Superior temporal gyrus (tissue), 1 donor: ENCODE results near the gene SNTA1.
A peak's percentile ranks its signal among the peaks of the same experiment; 100 is the strongest.
"Not testable (repeated sequence)": the region's sequence is repeated elsewhere in the genome, so short reads cannot be mapped to it uniquely, and the experiment has no call there.

Experiments used
- DNase-seq: peaks from one replicate; pipeline ENCODE4 v3.0.0-alpha.2; 2016; ENCODE audit errors: extremely low spot score

The SNTA1 gene

GRCh38 chr20:33465481-33466302 lies 22.1 kb upstream of the SNTA1 start:
- peak; percentile 88 for DNase-seq

DNA sequence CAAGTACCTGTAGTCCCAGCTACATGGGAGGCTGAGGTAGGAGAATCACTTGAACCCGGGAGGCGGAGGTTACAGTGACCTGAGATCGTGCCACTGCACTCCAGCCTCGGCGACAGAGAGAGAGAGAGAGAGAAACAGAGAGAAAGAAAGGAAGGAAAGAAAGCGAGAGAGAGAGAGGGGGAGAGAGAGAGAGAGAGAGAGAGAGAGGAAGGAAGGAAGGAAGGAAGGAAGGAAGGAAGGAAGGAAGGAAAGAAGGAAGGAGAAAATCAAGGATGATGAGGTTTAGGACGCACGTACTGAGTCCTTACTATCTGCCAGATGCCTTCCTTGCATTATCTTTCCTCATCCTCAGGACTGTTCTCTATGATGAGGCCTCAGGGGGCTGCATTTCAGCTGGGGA lies 21.2 kb upstream of the SNTA1 start:
- DNase-seq: not testable (repeated sequence)

DNA sequence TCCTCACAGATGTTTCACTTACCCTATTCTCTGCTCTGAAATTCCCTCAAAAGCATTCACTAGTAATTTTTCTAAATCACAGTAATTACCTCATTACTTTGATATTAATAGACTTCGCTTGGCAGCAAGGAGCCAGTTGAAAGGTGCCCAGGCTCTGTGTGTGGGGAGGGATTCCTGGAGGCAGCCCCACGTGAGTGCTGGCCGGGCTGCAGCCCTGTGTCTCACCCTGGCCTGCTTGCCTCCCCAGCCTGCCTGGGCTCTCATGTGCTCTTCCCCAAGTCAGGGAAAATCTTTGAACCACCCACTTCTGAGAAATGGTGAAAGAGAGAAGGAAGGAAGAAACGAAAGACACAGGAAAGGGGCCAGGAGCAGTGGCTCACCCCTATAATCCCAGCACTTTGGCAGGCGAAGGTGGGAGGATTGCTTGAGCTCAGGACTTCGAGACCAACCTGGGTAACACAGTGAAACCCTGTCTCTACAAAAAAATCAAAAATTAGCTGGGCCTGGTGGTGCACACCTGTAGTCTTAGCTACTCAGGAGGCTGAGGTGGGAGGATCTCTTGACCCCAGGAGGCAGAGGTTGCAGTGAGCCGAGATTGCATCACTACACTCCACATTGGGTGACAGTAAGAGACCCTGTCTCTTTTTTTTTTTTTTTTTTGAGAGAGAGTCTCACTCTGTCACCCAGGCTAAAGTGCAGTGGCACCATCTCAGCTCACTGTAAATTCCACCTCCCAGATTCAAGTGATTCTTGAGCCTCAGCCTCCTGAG lies 20.0 kb upstream of the SNTA1 start:
- no peak for DNase-seq

DNA sequence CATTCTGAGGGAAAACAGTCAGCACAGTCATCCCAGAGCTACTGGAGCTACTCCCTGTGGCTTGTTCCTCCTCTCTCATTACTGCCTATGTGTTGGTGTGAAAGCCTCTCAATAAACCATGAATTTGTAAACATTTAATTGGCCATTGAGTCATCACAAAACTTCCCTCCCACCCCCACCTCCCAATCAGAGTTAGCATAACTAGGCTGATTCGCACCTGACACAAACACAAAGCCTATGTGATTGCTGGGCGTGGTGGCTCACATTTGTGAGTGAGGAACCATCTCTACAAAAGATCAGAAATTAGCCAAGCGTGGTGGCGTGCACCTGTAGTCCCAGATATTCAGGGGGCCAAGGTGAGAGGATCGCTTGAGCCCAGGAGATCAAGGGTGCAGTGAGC lies 17.1 kb upstream of the SNTA1 start:
- DNase-seq: no peak

DNA sequence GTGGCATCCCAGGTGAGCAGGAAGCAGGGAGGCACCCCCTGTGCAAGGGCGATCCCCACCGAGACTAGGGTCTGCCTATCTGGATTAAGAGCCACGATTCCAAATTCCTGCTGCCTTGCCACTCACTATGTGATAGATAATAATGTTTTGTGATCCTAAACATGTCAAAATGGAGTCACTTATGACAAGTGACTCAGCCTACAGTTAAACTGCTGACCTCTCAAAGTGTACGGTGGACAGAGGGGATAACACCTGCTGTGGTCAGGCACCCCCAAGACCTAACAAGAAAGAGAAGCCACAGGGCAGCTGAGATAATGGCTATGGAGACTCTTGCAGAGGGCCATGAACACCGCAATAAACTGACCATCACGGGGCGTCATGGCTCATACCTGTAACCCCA lies 16.0 kb upstream of the SNTA1 start:
- no peak for DNase-seq

DNA sequence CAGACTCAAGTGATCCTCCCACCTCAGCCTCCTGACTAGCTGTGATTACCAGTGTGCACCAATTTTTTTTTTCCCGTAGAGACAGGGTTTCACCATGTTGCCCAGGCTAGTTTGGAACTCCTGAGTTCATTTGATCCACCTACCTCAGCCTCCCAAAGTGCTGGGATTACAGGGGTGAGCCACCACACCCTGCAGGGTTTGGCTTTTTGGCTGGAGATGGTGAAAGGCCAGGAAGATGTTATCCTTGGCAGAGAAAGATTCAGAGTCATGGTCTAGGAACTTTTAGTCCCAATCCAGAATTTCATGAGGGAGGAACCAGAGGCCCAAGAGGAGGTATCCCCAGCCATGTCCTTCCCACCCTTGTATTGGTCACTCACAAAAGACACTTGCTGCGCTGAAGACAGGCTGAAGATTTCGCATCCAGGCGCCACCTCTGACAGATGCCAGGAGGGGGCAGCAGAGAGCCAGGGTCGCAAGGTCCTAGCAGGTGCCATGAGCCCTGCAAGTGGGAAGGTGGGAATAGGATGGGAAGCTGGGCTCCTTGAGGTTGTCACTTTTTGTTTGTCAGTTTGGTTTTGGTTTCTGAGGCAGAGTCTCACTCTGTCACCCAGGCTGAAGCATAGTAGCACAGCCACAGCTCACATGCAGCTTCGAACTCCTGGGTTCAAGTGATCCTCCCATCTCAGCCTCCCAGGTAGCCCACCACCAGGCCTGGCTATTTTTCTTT lies 13.5 kb upstream of the SNTA1 start:
- DNase-seq: peak; percentile 91

DNA sequence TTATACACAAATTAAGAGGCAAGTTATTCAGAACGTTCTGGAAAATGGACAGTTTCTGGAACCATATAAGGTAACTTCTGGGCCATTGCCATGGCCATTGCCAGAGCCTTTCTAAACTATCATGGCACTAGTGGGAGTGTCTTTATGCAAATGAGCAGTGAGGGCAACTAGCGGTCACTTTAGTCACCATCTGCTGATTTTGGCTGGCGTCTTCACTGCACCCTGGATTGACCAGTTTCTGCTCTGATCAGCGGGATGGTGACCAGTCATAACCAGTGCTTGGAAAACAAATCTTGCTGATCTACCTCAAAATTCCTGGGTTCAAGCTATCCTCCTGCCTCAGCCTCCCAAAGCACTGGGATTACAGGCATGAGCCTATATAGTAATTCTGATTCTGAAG lies 7.3 kb upstream of the SNTA1 start:
- no peak for DNase-seq

- DNase-seq: no peak
Observed at GRCh38 chr20:33445881-33446625, 2.5 kb upstream of the SNTA1 start.

DNA sequence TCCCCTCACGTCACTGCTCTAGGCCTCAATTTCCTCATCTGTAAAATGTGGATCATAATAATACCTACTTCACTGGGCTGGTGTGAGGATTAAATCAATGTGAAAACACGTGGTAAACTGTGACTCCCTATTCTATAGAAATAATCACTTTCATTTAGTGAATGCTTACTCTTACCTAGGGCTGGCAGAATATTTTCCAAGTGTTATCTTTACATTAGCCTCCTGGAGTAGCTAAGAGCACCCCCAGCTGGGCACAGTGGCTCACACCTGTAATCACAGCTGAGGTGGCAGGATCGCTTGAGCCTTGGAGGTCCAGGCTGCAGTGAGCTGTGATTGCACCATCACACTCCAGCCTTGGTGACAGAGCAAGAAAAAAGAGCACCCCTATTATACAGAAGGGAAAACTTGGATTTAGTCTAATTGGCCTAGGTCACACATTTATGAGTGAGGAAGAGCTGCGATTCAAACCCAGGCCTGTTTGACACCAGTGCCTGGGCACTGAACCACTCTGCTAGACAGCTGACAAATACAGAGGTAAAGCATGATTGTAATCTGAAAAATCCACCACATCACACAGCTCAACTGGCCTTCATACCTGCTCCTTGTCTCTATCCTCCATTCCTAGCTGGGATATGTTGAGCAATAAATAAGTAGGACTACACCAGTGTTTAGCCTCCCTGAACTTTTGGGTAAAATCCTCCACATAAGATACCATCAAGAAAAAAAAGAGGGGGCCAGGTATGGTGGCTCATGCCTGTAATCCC lies 1.4 kb upstream of the SNTA1 start:
- DNase-seq: no peak

DNA sequence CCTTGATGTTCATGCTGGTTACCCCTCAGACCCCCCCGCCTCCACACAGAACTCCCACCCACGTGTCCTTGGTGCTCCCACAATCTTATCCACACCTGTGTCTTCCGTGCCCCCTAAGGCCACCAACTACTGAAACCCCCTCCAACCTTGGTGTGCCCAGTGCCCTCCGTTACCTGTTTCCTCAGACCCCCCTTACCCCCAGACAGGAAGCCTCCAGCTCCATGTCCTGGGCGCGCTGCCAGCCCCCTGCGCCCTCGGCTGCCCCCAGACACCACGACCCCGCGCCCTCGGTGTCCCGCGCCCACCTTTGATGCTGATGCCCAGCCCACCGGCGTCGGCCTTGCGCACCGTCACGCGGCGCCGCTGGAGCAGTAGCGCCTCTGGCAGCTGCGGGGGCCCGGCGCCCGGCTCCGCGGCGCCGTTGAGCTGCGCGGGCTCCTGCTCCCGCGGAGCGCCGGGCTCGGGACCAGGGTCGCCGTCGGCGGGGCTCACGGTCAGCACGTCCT lies 504 bp downstream of the SNTA1 start:
- no peak for DNase-seq

GRCh38 chr20:33442136-33443005 lies 1.2 kb downstream of the SNTA1 start:
- no peak for DNase-seq

- no peak for DNase-seq
Observed at GRCh38 chr20:33441142-33441955, 2.2 kb downstream of the SNTA1 start.

- DNase-seq: not testable (repeated sequence)
Observed at GRCh38 chr20:33440562-33440961, 3.0 kb downstream of the SNTA1 start.

DNA sequence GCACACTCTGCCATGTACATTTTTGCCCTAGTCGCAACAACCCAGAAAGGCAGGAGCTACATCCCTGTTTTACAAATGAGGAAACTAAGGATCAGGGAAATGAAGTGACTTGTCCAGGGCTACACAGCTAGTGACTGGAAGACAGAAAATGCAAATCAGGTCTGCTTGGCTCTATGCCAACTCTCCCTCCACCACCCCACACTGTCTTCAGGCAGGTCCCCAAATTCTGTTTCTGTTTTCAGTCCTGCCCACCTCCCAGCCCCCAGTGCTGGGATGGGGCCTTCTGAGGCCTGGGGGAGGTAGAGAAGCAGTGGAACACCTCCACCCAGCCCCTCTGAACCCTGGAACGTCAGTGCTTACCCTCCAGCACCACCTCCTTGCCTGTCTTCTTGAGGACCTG lies 5.1 kb downstream of the SNTA1 start:
- no peak for DNase-seq

GRCh38 chr20:33437141-33437911 lies 6.2 kb downstream of the SNTA1 start:
- DNase-seq: no peak

GRCh38 chr20:33434434-33434833 lies 9.1 kb downstream of the SNTA1 start:
- no peak for DNase-seq

DNA sequence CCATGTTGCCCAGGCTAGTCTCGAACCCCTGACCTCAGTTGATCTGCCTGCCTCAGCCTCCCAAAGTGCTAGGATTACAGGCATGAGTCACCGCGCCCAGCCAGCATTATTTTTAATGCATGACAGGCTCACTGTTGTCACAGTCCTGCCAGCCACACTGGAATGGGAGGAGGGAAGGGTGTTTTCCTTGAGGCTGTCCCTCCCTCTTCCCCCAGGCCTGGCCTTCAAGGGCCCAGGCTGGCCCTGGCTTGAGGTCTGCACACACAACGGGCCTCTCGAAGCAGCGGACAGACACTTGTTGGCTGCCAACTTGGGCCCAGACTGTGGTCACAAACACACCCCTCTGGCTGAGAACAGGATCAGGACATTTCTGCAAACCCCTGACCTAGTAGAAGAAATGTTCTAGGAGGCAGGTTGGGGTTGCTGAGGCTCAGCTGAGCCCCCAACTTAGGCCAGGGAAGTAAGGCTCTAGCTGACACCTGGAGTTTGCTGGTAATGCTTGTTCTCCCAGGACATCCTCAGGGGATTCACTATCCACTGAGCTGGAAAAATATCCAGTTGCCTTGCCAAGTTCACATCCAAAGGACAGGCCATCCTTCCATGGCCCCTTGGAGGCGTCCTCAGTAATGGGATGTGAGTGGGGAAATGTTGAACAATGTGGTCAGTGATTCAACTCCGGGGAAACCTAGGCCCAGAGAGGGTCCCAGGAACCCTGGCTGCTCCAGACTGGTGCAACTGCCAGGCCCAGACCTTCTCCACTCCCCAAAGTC lies 9.9 kb downstream of the SNTA1 start:
- DNase-seq: no peak
